Neural crest cell (in vitro differentiated cells): Measurements from ENCODE around the gene SGSM2. TPM values are rescaled to one million over a fixed set of nuclear protein-coding genes. Genes with fewer than 3 reads are reported as not detected.

Experiments
- DNase-seq: peaks from one replicate; pipeline ENCODE4 v3.0.0; 2021; ENCODE audit warnings: low read depth, mixed read lengths, low spot score
- H3K27ac Mint-ChIP-seq: one replicate; pipeline ENCODE4 v1.8.0; 2021; ENCODE audit warnings: mild to moderate bottlenecking, mixed read lengths; ENCODE audit not compliant: unreplicated experiment
- H3K27me3 Mint-ChIP-seq: 2 replicates; pipeline ENCODE4 v1.8.0; 2021; ENCODE audit warnings: low read depth, mild to moderate bottlenecking, mixed read lengths
- H3K36me3 Mint-ChIP-seq: 2 replicates; pipeline ENCODE4 v1.8.0; 2021; ENCODE audit warnings: low read depth, mild to moderate bottlenecking, mixed read lengths
- H3K4me1 Mint-ChIP-seq: 2 replicates; pipeline ENCODE4 v1.8.0; 2021; ENCODE audit warnings: mixed read lengths
- H3K4me3 Mint-ChIP-seq: one replicate; pipeline ENCODE4 v1.8.0; 2021; ENCODE audit warnings: mild to moderate bottlenecking, mixed read lengths
- H3K9me3 Mint-ChIP-seq: 2 replicates; pipeline ENCODE4 v1.8.0; 2021; ENCODE audit warnings: mixed read lengths
- total RNA-seq: library from RNA; stranded (reverse); gene quantifications from 2 replicates; pipeline ENCODE4 v1.2.1, GENCODE V29; 2021
- TF ChIP-seq, protein P1 (sequence below): fragments of 200-600 bp; sonication (generic); conservative IDR thresholded peaks from 2 replicates; pipeline ENCODE4 v1.5.0; 2021; ENCODE audit warnings: antibody characterized with exemption, mild to moderate bottlenecking

The SGSM2 gene
- total RNA-seq, 1 donor from 2014 or later = 102 TPM

DNA sequence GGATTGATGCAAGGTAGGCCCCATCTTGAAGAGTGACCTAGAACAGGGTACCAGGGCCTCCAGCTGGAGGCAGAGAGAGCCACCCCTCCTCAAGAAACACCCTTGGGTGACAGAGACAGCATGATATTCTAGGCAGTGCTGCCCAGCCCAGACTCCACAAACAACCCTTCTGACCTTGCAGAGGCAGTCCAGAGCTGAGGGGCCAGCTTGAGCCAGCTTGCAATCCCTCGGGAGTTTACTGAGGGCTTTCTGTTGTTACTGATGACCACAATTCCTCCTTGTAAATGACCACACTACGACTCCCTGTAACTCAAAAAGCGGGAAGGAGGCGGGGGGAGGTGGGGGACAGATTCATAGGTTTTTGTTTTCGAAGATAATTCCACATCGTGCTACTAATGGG, 82.2 kb downstream of the SGSM2 start:
- no peak overlapping the region for H3K27ac Mint-ChIP-seq
- H3K4me3 Mint-ChIP-seq = no peak overlapping the region
- TF ChIP-seq, protein P1, sequence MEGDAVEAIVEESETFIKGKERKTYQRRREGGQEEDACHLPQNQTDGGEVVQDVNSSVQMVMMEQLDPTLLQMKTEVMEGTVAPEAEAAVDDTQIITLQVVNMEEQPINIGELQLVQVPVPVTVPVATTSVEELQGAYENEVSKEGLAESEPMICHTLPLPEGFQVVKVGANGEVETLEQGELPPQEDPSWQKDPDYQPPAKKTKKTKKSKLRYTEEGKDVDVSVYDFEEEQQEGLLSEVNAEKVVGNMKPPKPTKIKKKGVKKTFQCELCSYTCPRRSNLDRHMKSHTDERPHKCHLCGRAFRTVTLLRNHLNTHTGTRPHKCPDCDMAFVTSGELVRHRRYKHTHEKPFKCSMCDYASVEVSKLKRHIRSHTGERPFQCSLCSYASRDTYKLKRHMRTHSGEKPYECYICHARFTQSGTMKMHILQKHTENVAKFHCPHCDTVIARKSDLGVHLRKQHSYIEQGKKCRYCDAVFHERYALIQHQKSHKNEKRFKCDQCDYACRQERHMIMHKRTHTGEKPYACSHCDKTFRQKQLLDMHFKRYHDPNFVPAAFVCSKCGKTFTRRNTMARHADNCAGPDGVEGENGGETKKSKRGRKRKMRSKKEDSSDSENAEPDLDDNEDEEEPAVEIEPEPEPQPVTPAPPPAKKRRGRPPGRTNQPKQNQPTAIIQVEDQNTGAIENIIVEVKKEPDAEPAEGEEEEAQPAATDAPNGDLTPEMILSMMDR = no peak
- no peaks in the 10 kb centered on the region for H3K9me3 Mint-ChIP-seq
- H3K27me3 Mint-ChIP-seq = no peaks in the 10 kb centered on the region
- DNase-seq = no peak
- no peaks in the 10 kb centered on the region for H3K36me3 Mint-ChIP-seq
- H3K4me1 Mint-ChIP-seq = peaks cover 24% of the 10 kb centered on the region

DNA sequence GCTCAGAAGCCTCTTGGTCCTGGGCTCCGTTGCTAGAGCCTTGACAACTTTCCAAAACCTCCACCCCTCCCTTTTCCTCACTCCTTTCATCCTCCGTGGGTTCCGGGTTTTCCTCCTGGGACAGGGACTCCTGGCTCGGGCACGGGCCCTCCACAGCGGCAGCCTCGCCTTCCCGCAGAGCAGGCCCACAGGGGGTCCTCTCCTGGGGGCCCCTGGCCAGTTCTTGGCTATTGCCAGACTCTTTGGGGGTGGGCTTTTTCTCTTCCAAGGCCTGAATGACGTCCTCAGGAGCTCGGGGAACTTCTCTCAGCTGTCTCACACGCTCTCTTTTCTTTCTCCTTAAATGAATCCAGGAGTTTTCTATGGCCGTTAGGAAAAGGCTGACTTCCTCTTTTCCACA, 82.9 kb downstream of the SGSM2 start:
- Mint-ChIP-seq H3K27me3 (no peaks in the 10 kb centered on the region), H3K27ac (no peak overlapping the region), H3K36me3 (no peaks in the 10 kb centered on the region), H3K9me3 (no peaks in the 10 kb centered on the region), H3K4me1 (peaks cover 24% of the 10 kb centered on the region), H3K4me3 (no peak overlapping the region)
- TF ChIP-seq, protein P1 = no peak
- DNase-seq = no peak

DNA sequence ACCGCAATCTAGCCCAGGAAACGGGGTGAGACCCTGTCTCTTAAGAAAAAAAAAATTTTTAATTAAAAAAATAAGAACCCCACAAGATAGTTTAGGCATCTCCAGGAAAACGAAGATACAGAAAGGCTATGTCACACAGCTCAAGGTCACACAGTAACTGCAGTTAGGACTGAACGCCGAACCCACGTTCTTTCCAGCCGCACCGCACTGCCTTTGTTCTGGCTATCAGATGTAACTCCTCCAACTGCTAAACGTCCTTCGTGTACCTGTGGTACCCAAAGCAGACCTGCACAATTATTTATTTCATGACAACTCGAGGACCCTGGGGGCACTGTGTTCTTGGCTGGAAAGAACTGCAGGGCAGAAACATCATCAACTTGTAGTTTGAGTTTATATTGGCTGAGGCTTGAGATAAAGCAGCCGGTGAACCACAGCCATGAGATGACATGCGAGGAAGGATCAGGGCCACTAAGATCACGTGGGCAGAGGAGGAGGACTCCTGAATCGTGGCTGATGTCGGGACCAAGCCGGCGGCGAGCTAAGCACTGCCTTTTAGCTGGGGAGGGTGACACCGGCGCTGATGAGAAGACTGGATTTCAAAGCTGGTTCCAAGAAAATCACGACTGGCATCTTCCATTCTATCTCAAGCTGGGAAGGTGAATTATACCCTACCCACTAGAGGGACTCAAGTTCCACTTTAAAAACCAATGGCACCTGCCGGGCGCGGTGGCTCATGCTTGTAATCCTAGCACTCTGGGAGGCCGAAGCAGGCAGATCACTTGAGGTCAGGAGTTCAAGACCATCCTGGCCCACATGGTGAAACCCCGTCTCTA, 84.2 kb downstream of the SGSM2 start:
- TF ChIP-seq, protein P1 = peak; percentile 38
- H3K27ac Mint-ChIP-seq = peak overlapping the region; percentile 86
- DNase-seq = no peak
- peaks cover 16% of the 10 kb centered on the region for H3K4me1 Mint-ChIP-seq
- no peaks in the 10 kb centered on the region for H3K27me3 Mint-ChIP-seq
- no peaks in the 10 kb centered on the region for H3K9me3 Mint-ChIP-seq
- H3K36me3 Mint-ChIP-seq = no peaks in the 10 kb centered on the region
- H3K4me3 Mint-ChIP-seq = no peak overlapping the region

DNA sequence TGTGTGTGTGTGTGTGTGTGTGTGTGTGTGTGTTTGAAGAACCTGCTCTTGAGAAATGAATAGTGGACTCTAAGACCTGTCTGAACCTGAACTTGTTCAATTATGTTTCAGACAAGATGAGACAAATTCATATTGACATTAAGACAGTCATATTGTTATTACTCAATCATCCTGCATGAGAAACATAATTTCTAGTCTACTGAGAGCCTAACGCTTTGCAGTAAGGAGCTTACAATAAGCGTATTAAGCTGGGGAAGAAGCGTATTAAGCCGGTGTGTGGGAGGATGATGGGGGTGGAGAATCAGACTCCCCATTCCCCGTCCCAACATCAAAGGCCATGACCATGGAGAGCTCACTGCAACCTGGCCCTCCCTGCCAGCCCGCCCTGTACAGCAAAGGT, 86.0 kb downstream of the SGSM2 start:
- H3K4me1 Mint-ChIP-seq = peaks cover 7% of the 10 kb centered on the region

DNA sequence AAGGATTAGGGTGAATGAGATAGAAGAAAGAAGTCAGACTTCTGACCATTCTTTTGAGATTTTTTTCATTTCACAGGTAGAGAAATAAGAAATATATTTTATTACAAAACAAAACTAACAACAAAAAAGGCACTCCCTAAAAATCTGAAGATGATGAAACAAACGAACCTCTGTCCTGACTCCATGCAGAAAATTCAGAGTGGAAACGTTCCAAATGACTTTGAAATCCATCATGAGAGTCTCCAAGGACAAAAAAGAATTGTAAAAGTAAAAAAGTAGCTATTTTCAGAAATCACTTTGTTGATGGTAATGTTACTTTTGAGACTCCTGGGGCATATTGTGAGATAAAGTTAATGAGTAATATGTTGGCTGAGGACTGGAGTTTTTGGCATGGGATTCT, 89.9 kb downstream of the SGSM2 start:
- no peak for DNase-seq
- no peaks in the 10 kb centered on the region for H3K9me3 Mint-ChIP-seq
- no peak overlapping the region for H3K27ac Mint-ChIP-seq
- H3K4me3 Mint-ChIP-seq = no peak overlapping the region
- H3K4me1 Mint-ChIP-seq = peaks cover 7% of the 10 kb centered on the region
- TF ChIP-seq, protein P1 = no peak
- no peaks in the 10 kb centered on the region for H3K27me3 Mint-ChIP-seq
- no peaks in the 10 kb centered on the region for H3K36me3 Mint-ChIP-seq

More for the DNA sequence above, 86.0 kb downstream of the SGSM2 start:
- Mint-ChIP-seq H3K4me3 (no peak overlapping the region), H3K9me3 (no peaks in the 10 kb centered on the region), H3K36me3 (no peaks in the 10 kb centered on the region), H3K27ac (no peak overlapping the region), H3K27me3 (no peaks in the 10 kb centered on the region)
- TF ChIP-seq, protein P1 = no peak
- no peak for DNase-seq
